DND-41 (cell line): ENCODE data around the gene ATP1B3.

ENCODE experiments used
- ATAC-seq: fragments of 200-7000 bp; cut with Tn5 transposase; 3 replicates; pipeline ENCODE4 v1.9.1; 2021; ENCODE audit warnings: low read depth; ENCODE audit not compliant: insufficient read depth
- DNase-seq: peaks from one replicate; pipeline ENCODE4 v3.0.0-alpha.2; 2020
- H2AFZ ChIP-seq: 2 replicates; pipeline ENCODE4 v1.6.0; 2012; ENCODE audit warnings: low read depth, low read length
- H3K27ac ChIP-seq: 2 replicates; pipeline ENCODE4 v1.5.1; 2012; ENCODE audit warnings: low read length, inconsistent platforms
- H3K27me3 ChIP-seq: fragments of 200-600 bp; sonication (generic); 2 replicates; pipeline ENCODE4 v1.6.0; 2012; ENCODE audit warnings: low read length, mild to moderate bottlenecking, inconsistent platforms; ENCODE audit not compliant: insufficient read depth, poor library complexity
- H3K36me3 ChIP-seq: 2 replicates; pipeline ENCODE4 v1.5.1; 2012; ENCODE audit warnings: low read length, inconsistent platforms; ENCODE audit not compliant: insufficient read depth
- H3K4me1 ChIP-seq: 2 replicates; pipeline ENCODE4 v1.5.1; 2012; ENCODE audit warnings: mild to moderate bottlenecking, low read length; ENCODE audit not compliant: insufficient read depth
- H3K4me2 ChIP-seq: 2 replicates; pipeline ENCODE4 v1.6.0; 2012; ENCODE audit warnings: mild to moderate bottlenecking, moderate library complexity, low read length, inconsistent platforms; ENCODE audit not compliant: insufficient read depth
- H3K4me3 ChIP-seq, 2 experiments: fragments of 200-600 bp in 1 of 2; shearing (Covaris generic) in 1 of 2; 2 replicates each; pipeline ENCODE4 v1.5.1; 2012 to 2016; ENCODE audit warnings: inconsistent platforms in 2 of 2, low read length in 2 of 2, mild to moderate bottlenecking in 2 of 2, low read depth in 1 of 2, moderate library complexity in 1 of 2
- H3K79me2 ChIP-seq: 2 replicates; pipeline ENCODE4 v1.6.0; 2012; ENCODE audit warnings: low read length, inconsistent platforms; ENCODE audit not compliant: insufficient read depth
- H3K9ac ChIP-seq: 2 replicates; pipeline ENCODE4 v1.6.0; 2012; ENCODE audit warnings: low read depth, mild to moderate bottlenecking, inconsistent platforms, low read length, moderate library complexity
- H3K9me3 ChIP-seq: 2 replicates; pipeline ENCODE4 v1.5.1; 2012; ENCODE audit warnings: low read length, moderate library complexity, mild to moderate bottlenecking, inconsistent platforms; ENCODE audit not compliant: insufficient read depth, severe bottlenecking
- H4K20me1 ChIP-seq: 2 replicates; pipeline ENCODE4 v1.6.0; 2012; ENCODE audit warnings: low read length; ENCODE audit not compliant: insufficient read depth
- CTCF ChIP-seq: IDR thresholded peaks from 2 replicates; pipeline ENCODE4 v1.5.1; 2012; ENCODE audit warnings: borderline replicate concordance, low read length, moderate library complexity, mild to moderate bottlenecking; ENCODE audit not compliant: poor library complexity, severe bottlenecking; ENCODE audit errors: extremely low read depth
- EZH2 ChIP-seq: IDR thresholded peaks from 3 replicates; pipeline ENCODE4 v1.6.1; 2012; ENCODE audit warnings: borderline replicate concordance, low read depth, mild to moderate bottlenecking, moderate library complexity, low read length, inconsistent platforms; ENCODE audit not compliant: severe bottlenecking

The ATP1B3 gene

GRCh38 chr3:141877911-141878310, 1.5 kb downstream of the ATP1B3 start:
- Histone ChIP-seq H3K9me3 (no peaks in the 10 kb centered on the region), H3K79me2 (peaks cover 65% of the 10 kb centered on the region), H2AFZ (no peak overlapping the region), H3K36me3 (peaks cover 21% of the 10 kb centered on the region), H3K27me3 (no peaks in the 10 kb centered on the region), H3K4me2 (peak overlapping the region; percentile 71), H3K9ac (peak overlapping the region; percentile 94), H3K4me3 (peak overlapping the region; percentile 69 to 86), H3K4me1 (peaks cover 58% of the 10 kb centered on the region), H3K27ac (peak overlapping the region; percentile 87; the same call in 1 of the 2 replicates), H4K20me1 (peaks cover 30% of the 10 kb centered on the region; the same call in 1 of the 2 replicates)
- ATAC-seq = no peak
- TF ChIP-seq CTCF = no peak
- TF ChIP-seq EZH2 = no peak
- peak; percentile 33 for DNase-seq

- no peak overlapping the region for H2AFZ ChIP-seq
- peaks cover 34% of the 10 kb centered on the region; the same call in 1 of the 2 replicates for H4K20me1 ChIP-seq
- DNase-seq (no peak), ATAC-seq (no peak)
- peaks cover 61% of the 10 kb centered on the region for H3K4me1 ChIP-seq
- H3K27ac ChIP-seq = peak overlapping the region; percentile 87
- H3K27me3 ChIP-seq = no peaks in the 10 kb centered on the region
- peaks cover 24% of the 10 kb centered on the region for H3K36me3 ChIP-seq
- H3K4me3 ChIP-seq = peak overlapping the region; percentile 69 to 86; a peak in 3 of 4 replicates
- no peaks in the 10 kb centered on the region for H3K9me3 ChIP-seq
- TF ChIP-seq CTCF = no peak
- TF ChIP-seq EZH2 = no peak
- peak overlapping the region; percentile 71 for H3K4me2 ChIP-seq
- peak overlapping the region; percentile 94 for H3K9ac ChIP-seq
- H3K79me2 ChIP-seq = peaks cover 69% of the 10 kb centered on the region
These were observed 1.9 kb downstream of the ATP1B3 start for GRCh38 chr3:141878326-141878725.

- Histone ChIP-seq H3K27ac (peak overlapping the region; percentile 54; the same call in 1 of the 2 replicates), H3K9me3 (no peaks in the 10 kb centered on the region), H3K36me3 (peaks cover 24% of the 10 kb centered on the region), H3K27me3 (no peaks in the 10 kb centered on the region), H3K9ac (peak overlapping the region; percentile 94), H3K4me2 (peak overlapping the region; percentile 71), H4K20me1 (peaks cover 37% of the 10 kb centered on the region; the same call in 1 of the 2 replicates), H3K4me1 (peaks cover 61% of the 10 kb centered on the region), H3K79me2 (peaks cover 74% of the 10 kb centered on the region), H3K4me3 (peak overlapping the region; percentile 69 to 86; a peak in 3 of 4 replicates), H2AFZ (no peak overlapping the region)
- no peak for TF ChIP-seq EZH2
- no peak for TF ChIP-seq CTCF
- peak; percentile 15 for DNase-seq
- no peak for ATAC-seq
These were observed 2.4 kb downstream of the ATP1B3 start for GRCh38 chr3:141878817-141879216.
